DOHH2 (cell line): ENCODE results near the gene NSD2.

Source experiments
- H3F3A ChIP-seq: fragments of 200-600 bp; sonication (generic), shearing (Covaris generic); 2 replicates; pipeline ENCODE4 v1.6.0; 2016; ENCODE audit warnings: antibody characterized with exemption, mild to moderate bottlenecking; ENCODE audit not compliant: control insufficient read depth, insufficient read depth
- H3K27ac ChIP-seq: fragments of 200-600 bp; sonication (generic); 2 replicates; pipeline ENCODE4 v1.5.1; 2014; ENCODE audit warnings: low read depth, mild to moderate bottlenecking, low read length, moderate library complexity
- H3K27me3 ChIP-seq: fragments of 200-600 bp; sonication (generic); 2 replicates; pipeline ENCODE4 v1.6.1; 2014; ENCODE audit warnings: mild to moderate bottlenecking, low read length, mixed read lengths; ENCODE audit not compliant: control insufficient read depth
- H3K36me3 ChIP-seq: fragments of 200-600 bp; sonication (generic); 2 replicates; pipeline ENCODE4 v1.6.1; 2014; ENCODE audit warnings: mild to moderate bottlenecking, low read length, moderate library complexity, mixed read lengths; ENCODE audit not compliant: control insufficient read depth
- H3K4me1 ChIP-seq: fragments of 200-600 bp; sonication (generic); 2 replicates; pipeline ENCODE4 v1.6.1; 2014; ENCODE audit warnings: mild to moderate bottlenecking, low read length, mixed read lengths; ENCODE audit not compliant: control insufficient read depth
- H3K4me2 ChIP-seq: fragments of 200-600 bp; sonication (generic); 2 replicates; pipeline ENCODE4 v1.6.0; 2014; ENCODE audit warnings: mild to moderate bottlenecking, low read length, moderate library complexity
- H3K4me3 ChIP-seq: fragments of 200-600 bp; sonication (generic); 2 replicates; pipeline ENCODE4 v1.5.1; 2014; ENCODE audit warnings: mild to moderate bottlenecking, low read length, mixed read lengths
- H3K79me2 ChIP-seq: fragments of 200-600 bp; sonication (generic); 2 replicates; pipeline ENCODE4 v1.6.1; 2014; ENCODE audit warnings: mild to moderate bottlenecking, low read length, mixed read lengths; ENCODE audit not compliant: control insufficient read depth
- H3K9me2 ChIP-seq: fragments of 200-600 bp; sonication (generic); replicated peaks from 2 replicates; pipeline ENCODE4 v1.6.1; 2014; ENCODE audit warnings: mild to moderate bottlenecking, low read length, mixed read lengths; ENCODE audit not compliant: control insufficient read depth
- H3K9me3 ChIP-seq: fragments of 200-600 bp; sonication (generic); 2 replicates; pipeline ENCODE4 v1.6.1; 2014; ENCODE audit warnings: antibody characterized with exemption, low read length, mixed read lengths; ENCODE audit not compliant: control insufficient read depth, insufficient read depth
- H4K20me1 ChIP-seq: fragments of 200-600 bp; sonication (generic); 2 replicates; pipeline ENCODE4 v1.6.0; 2014; ENCODE audit warnings: low read depth, mild to moderate bottlenecking, antibody characterized with exemption, low read length, moderate library complexity; ENCODE audit not compliant: control insufficient read depth, insufficient read depth
- EZH2phosphoT487 ChIP-seq: fragments of 200-600 bp; sonication (generic); IDR thresholded peaks from 2 replicates; pipeline ENCODE4 v1.6.1; 2017; ENCODE audit warnings: borderline replicate concordance, mild to moderate bottlenecking, antibody characterized with exemption, low read length, moderate library complexity, mixed read lengths
- TF ChIP-seq, protein P1 (sequence below): fragments of 200-600 bp; sonication (generic); IDR thresholded peaks from one replicate; pipeline ENCODE4 v1.5.1; 2014; ENCODE audit warnings: antibody characterized with exemption, mild to moderate bottlenecking, low read depth, low read length; ENCODE audit not compliant: poor library complexity, severe bottlenecking

Gene NSD2

DNA sequence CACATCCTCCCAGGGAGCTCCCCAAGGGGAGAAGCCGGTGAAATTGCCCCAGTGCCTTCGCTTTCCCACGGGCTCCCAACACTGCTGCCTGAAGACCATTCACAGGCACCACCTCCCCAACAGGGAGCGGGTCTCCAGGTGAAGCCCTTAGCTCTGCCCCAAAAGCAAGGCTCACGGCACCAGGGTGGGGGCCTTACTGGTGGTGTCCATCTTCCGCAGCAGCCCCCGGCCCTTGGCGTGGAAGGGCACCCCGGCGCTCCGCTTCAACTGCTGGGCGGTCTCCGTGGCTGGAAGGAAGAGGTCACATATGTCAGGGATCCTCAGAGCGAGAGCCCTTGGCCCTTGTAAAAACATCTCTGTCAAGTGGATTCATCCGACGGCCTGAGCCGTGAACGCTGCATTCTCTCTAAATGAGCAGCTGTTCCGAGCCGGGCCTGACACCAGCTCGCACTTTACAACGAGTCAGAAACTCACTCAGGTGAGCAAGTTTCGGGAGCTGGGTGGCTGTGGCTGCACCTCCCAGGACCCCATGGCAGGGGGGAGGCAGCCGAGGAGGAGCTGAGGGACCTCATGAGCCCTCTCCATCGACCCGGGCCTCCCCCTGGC lies 116.6 kb downstream of the NSD2 start:
- Histone ChIP-seq H3K79me2 (peaks cover 19% of the 10 kb centered on the region), H3K36me3 (peaks cover 70% of the 10 kb centered on the region), H3K9me2 (no peaks in the 10 kb centered on the region), H4K20me1 (no peaks in the 10 kb centered on the region), H3K4me3 (no peak overlapping the region), H3K27me3 (no peaks in the 10 kb centered on the region), H3K4me2 (no peak overlapping the region), H3K4me1 (no peaks in the 10 kb centered on the region), H3K27ac (no peak overlapping the region), H3F3A (peaks cover under 1% of the 10 kb centered on the region; the same call in 1 of the 2 replicates), H3K9me3 (no peaks in the 10 kb centered on the region)
- no peak for TF ChIP-seq EZH2phosphoT487

DNA sequence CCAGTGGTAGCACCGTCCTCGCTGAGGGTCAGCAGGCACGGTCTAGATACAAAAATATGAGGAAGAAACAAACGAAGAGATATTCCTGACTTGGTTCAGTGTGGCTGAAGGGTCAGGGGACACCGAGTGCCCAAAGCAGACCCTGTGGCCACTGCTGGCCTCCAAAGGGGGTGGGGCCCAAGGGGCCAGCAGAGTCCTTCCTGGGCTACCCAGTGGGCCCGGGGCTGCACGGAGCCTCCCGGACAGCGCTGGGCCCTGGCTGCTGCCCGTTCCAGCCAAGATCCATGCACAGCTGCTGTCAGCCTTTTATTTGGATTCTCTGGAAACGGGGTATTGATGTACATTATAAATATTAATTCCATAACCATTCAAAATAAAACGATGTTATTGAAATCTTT lies 117.1 kb downstream of the NSD2 start:
- Histone ChIP-seq H3K4me3 (no peak overlapping the region), H3K36me3 (peaks cover 67% of the 10 kb centered on the region), H3K4me2 (no peak overlapping the region), H3K9me3 (no peaks in the 10 kb centered on the region), H3K27ac (no peak overlapping the region), H3K4me1 (no peaks in the 10 kb centered on the region), H3F3A (no peaks in the 10 kb centered on the region), H4K20me1 (no peaks in the 10 kb centered on the region), H3K9me2 (no peaks in the 10 kb centered on the region), H3K27me3 (no peaks in the 10 kb centered on the region), H3K79me2 (peaks cover 24% of the 10 kb centered on the region)
- TF ChIP-seq EZH2phosphoT487: no peak
- TF ChIP-seq, protein P1, sequence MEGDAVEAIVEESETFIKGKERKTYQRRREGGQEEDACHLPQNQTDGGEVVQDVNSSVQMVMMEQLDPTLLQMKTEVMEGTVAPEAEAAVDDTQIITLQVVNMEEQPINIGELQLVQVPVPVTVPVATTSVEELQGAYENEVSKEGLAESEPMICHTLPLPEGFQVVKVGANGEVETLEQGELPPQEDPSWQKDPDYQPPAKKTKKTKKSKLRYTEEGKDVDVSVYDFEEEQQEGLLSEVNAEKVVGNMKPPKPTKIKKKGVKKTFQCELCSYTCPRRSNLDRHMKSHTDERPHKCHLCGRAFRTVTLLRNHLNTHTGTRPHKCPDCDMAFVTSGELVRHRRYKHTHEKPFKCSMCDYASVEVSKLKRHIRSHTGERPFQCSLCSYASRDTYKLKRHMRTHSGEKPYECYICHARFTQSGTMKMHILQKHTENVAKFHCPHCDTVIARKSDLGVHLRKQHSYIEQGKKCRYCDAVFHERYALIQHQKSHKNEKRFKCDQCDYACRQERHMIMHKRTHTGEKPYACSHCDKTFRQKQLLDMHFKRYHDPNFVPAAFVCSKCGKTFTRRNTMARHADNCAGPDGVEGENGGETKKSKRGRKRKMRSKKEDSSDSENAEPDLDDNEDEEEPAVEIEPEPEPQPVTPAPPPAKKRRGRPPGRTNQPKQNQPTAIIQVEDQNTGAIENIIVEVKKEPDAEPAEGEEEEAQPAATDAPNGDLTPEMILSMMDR: no peak

DNA sequence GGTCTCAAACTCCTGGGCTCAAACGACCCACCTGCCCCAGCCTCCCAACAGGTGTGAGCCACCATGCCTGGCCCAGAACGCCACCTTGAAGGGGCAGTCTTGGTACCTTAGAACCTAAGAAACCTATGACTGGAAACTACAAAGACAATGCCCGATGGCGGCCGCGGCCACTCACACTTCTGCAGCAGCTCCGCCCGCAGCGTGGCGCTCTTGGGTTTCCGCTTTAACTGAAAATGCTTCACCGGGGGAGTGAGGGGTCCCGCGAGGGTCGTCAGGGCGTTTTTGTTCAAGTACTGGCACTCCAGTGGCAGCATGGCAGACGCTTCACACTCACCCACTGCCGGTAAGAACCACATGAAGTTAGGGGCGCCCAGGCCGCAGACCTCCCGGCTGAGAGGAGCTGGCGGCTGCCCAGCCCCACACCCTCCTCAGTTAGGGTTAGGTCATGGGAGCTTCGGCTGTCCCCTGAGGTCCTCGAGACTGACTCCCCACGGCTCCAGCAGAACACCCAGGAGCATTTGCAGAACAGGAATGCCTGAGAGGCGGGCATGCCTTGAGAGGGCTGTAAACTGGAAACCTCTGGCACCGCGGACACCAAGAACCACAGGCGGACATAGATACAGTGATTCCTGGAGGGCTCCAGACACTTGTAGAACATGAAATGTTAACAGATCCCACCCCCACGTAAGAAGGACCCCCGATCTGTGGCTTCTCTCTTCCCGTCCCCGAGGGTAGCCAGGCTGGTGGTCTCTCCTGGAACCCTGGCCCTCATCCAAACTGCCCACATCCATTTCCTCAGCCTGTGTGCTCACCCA lies 118.5 kb downstream of the NSD2 start:
- H3K4me3 ChIP-seq: no peak overlapping the region
- H3K27ac ChIP-seq: no peak overlapping the region
- peaks cover 36% of the 10 kb centered on the region for H3K79me2 ChIP-seq
- H3K9me3 ChIP-seq: no peaks in the 10 kb centered on the region
- no peak for TF ChIP-seq EZH2phosphoT487
- TF ChIP-seq, protein P1: no peak
- no peak overlapping the region for H3K4me2 ChIP-seq
- peaks cover 53% of the 10 kb centered on the region for H3K36me3 ChIP-seq
- no peaks in the 10 kb centered on the region for H3K9me2 ChIP-seq
- H3K4me1 ChIP-seq: no peaks in the 10 kb centered on the region
- no peaks in the 10 kb centered on the region for H4K20me1 ChIP-seq
- no peaks in the 10 kb centered on the region for H3F3A ChIP-seq
- H3K27me3 ChIP-seq: no peaks in the 10 kb centered on the region

DNA sequence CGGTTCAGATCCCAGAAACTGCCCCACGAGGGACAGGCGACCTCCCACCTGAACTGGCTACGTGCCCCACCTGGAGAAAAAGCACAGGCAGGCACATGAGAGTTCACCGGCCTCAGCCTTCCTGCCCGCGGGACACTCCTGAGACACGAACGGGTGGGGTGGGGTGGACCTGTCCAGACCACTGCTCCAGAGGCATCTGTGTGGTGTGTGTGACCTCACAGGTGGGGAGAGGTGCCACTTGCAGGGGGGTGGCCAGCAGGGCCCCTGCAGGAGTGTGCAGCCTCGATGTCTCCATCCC lies 119.1 kb downstream of the NSD2 start:
- H3K4me3 ChIP-seq: no peak overlapping the region
- peaks cover 41% of the 10 kb centered on the region for H3K79me2 ChIP-seq
- no peaks in the 10 kb centered on the region for H3K27me3 ChIP-seq
- H3K9me3 ChIP-seq: no peaks in the 10 kb centered on the region
- no peaks in the 10 kb centered on the region for H3K4me1 ChIP-seq
- H4K20me1 ChIP-seq: no peaks in the 10 kb centered on the region
- TF ChIP-seq, protein P1: no peak
- TF ChIP-seq EZH2phosphoT487: no peak
- H3K36me3 ChIP-seq: peaks cover 52% of the 10 kb centered on the region
- no peak overlapping the region for H3K4me2 ChIP-seq
- H3K9me2 ChIP-seq: no peaks in the 10 kb centered on the region
- H3F3A ChIP-seq: no peaks in the 10 kb centered on the region
- no peak overlapping the region for H3K27ac ChIP-seq
